ENCODE measurements around the gene PPP1R36.

DNA sequence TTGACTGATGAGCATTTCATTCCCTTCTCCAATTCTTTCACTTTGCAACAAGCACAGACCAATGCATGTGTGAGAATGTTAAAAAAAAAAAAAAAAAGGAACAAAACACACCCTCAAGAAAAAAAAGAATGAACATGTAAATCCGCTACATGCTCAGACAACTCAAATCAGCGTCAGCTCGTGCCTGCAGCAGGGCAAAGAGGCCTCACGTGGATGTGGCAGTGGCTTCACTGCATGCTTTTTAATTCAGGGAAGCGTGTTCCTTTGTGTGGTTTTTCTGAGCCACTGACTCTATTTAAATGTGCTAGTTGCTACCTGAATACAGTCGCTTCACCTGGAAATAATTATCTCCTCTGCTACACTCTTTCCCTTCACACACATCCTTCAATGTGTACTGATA is 55.1 kb downstream of the PPP1R36 start:
- TF ChIP-seq, protein P1, sequence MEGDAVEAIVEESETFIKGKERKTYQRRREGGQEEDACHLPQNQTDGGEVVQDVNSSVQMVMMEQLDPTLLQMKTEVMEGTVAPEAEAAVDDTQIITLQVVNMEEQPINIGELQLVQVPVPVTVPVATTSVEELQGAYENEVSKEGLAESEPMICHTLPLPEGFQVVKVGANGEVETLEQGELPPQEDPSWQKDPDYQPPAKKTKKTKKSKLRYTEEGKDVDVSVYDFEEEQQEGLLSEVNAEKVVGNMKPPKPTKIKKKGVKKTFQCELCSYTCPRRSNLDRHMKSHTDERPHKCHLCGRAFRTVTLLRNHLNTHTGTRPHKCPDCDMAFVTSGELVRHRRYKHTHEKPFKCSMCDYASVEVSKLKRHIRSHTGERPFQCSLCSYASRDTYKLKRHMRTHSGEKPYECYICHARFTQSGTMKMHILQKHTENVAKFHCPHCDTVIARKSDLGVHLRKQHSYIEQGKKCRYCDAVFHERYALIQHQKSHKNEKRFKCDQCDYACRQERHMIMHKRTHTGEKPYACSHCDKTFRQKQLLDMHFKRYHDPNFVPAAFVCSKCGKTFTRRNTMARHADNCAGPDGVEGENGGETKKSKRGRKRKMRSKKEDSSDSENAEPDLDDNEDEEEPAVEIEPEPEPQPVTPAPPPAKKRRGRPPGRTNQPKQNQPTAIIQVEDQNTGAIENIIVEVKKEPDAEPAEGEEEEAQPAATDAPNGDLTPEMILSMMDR (IDR thresholded peaks at IDR 0.05), result no peak
- no peak for TF ChIP-seq POLR2A (IDR thresholded peaks at IDR 0.05)

All from adrenal gland (tissue), 5 donors.